Activated CD8-positive, alpha-beta memory T cell treated with anti-CD3 and anti-CD28 coated beads, Interleukin-2, amount 50 U/mL, for 48 hours (primary cell): ENCODE measurements around the gene LMO3.

Source experiments
- DNase-seq: peaks from one replicate; pipeline ENCODE4 v3.0.0-alpha.2; 2020

The LMO3 gene

GRCh38 chr12:16599081-16599480 lies 6.9 kb downstream of the LMO3 start:
- no peak for DNase-seq

GRCh38 chr12:16594797-16595196 lies 11.2 kb downstream of the LMO3 start:
- no peak for DNase-seq

- DNase-seq = no peak
These were observed 12.4 kb downstream of the LMO3 start for GRCh38 chr12:16593546-16593945.

DNA sequence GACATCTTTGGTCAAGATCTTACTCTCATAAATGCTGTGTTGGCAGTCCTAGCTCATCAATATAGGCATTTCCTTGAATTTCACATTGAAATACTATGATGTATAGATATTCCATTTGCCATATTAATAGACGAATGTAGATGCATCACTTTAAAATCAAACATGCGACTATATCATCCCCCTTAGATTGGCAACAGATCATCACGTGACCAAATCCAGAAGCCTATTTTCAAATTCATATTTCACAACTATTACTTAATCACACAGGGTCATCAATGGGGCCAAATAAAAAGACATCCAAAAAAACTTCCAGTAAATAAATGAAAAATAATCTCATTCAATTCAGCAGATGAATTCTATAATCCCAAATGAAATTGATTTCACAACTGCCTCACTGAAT lies 15.3 kb downstream of the LMO3 start:
- DNase-seq = no peak

- no peak for DNase-seq
These were observed 17.1 kb downstream of the LMO3 start for GRCh38 chr12:16588812-16589211.

GRCh38 chr12:16587514-16587913 lies 18.4 kb downstream of the LMO3 start:
- no peak for DNase-seq

DNA sequence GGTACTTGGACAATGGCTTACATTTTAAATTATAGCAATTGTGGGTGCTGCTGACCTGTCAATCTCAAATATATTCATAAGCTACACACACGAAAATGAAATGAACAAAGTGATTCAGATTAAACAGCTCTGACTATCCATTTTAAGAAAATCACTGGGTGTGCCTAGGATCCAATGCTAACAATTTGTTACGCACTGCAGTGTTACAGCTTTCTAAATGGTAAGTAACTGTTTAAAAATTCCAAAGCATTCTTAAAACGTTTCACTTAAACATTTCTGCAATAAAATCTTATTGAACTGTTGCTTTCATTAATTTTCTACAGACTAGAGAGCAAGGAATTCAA lies 18.9 kb downstream of the LMO3 start:
- DNase-seq = no peak

DNA sequence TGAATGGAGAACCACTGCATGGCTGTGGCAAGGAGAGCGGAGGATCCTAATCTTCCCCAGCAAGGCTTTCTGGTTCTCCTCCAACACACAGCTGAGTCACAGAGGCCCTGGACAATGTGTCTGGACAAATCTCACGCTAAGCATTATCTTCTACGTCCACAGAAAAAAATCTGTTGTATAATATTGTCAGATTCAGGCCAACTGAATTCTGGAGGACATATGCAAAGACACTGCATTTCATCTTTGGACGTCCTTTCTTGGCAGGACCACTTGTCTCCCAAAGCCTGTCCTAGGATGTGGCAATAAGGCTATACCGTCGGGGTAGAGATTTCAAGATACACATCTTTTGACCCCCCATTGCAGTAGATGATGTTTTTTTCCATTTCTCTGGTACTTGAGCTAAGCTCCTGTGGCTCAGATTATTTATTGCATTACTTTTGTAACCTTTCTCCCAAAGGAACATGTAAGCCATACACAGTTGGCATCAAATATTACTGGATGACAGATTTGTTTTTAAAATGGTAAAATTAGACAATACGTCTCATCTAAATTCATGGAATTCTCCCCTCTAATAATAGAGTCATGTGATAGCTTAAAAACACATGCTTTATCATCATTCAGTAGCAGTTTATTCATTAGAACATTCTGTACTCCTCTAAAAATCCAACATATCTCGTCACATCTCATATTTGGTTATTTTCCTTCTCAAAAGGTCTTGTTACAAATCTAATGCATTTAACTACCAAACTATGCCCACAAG lies 19.4 kb downstream of the LMO3 start:
- no peak for DNase-seq

- no peak for DNase-seq
These were observed 20.2 kb downstream of the LMO3 start for GRCh38 chr12:16585781-16586180.

GRCh38 chr12:16583969-16584745 lies 21.8 kb downstream of the LMO3 start:
- no peak for DNase-seq

DNA sequence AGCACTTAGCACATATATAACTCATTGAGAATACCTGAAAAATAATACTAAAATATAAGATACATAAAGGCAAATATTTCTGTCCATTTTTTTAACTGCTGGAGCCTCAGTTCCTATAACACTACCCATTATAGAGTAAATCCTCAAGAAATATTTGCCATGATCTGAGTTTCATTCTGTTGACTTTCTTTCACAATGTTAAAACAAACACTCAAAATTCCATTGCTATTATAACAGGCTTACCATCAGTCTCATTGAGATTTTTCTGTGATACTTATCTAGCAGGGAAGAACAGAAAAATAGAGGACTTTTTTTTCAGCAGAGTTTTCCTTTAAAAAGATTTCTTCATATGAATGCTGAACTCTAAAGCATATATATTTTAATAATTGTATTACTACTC lies 24.5 kb downstream of the LMO3 start:
- no peak for DNase-seq

- no peak for DNase-seq
These were observed 26.9 kb downstream of the LMO3 start for GRCh38 chr12:16579041-16579440.

GRCh38 chr12:16573398-16574077 lies 32.4 kb downstream of the LMO3 start:
- no peak for DNase-seq

DNA sequence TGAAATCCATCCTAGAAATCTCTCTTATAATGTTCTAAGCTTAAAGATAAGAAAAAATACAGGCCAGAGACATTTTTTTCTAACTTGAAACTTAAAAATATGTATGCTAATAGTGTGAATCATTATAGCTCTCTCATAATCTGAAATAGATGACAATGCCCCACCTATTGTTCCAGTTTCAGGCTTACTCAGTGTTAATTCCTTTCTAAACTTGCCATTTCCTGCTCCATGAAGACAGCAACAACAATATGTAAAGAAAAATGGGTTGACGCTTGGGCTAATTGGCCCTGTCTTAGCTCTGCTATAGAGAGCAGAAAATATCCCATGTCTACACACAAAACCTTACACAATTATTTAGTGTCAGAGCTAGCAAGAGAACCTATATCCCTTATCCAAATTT lies 37.1 kb downstream of the LMO3 start:
- DNase-seq = no peak

DNA sequence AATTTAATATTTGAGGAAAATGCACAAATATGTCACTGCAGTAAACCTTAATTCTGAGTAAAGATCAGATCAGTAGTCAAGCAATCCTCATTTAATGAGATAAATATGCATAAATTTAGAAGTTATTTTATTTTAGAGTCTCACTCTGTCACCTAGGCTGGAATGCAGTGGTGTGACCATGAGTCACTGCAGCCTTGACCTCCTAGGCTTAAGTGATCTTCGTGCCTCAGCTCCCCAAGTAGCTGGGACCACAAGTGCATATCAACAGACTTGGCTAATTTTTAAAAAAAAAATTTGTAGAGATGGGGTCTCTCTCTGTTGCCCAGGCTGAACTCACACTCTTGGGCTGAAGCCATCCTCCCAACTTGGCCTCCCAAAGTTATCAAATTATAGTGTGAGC lies 41.3 kb downstream of the LMO3 start:
- DNase-seq = no peak

DNA sequence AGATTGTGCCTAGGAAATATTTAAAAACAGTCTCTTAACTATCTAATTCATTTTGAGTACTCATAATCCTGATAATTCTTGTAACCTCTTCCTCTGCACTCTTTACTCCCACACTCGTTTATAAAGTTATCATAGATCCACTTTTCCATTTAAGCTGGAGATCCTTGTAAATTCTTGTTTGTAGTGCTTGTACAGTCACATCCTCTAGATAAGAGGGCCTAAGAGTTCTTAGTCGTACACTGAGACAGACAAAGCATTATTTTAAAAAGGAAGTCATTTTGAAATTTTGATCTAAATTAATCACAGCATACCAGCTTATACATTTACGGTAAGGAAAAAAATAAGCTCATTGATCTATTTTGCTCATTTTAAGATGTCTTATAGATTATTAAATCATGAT lies 42.5 kb downstream of the LMO3 start:
- DNase-seq = no peak

GRCh38 chr12:16562921-16563320 lies 43.0 kb downstream of the LMO3 start:
- DNase-seq = no peak

GRCh38 chr12:16562435-16562834 lies 43.5 kb downstream of the LMO3 start:
- DNase-seq = no peak

GRCh38 chr12:16560273-16560672 lies 45.7 kb downstream of the LMO3 start:
- DNase-seq = no peak

GRCh38 chr12:16555630-16556029 lies 50.3 kb downstream of the LMO3 start:
- no peak for DNase-seq

DNA sequence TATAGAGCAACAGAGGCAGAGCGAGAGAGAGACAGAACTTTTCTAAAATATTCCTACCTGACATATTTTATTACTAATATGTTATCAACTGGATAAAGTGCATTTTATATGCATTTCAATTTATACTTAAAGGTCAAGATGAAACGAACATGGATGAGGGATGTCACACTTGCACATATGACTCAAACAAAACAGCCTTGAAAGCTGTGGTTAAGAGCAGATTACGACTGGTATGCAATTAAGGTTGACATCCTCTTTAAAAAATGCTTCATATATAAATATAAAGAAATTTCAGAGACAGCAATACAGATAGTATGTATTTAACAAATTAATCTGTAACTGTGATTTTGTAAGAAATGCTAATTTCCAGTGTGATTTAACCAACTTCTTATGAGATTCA lies 52.5 kb downstream of the LMO3 start:
- DNase-seq = no peak

DNA sequence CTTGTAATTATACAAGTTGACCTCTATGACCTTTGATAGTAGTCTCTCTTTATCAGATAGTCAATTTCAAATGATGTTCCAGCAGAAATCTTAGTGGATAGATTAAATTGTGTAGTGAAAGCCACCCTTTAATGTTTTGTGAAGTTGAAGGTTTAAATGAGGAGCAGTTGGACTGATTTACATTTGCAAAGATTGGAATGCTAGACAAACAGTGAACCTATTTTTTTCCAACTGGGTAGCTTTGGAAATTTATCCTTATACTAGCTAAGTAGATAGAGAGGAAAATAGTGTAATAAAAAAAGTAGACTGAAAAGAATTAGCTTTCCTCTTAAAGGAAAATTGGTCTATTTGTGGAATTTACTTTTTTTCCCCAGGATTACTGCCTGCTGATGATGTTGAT lies 53.7 kb downstream of the LMO3 start:
- no peak for DNase-seq

- DNase-seq = no peak
These were observed 60.1 kb downstream of the LMO3 start for GRCh38 chr12:16545836-16546235.

DNA sequence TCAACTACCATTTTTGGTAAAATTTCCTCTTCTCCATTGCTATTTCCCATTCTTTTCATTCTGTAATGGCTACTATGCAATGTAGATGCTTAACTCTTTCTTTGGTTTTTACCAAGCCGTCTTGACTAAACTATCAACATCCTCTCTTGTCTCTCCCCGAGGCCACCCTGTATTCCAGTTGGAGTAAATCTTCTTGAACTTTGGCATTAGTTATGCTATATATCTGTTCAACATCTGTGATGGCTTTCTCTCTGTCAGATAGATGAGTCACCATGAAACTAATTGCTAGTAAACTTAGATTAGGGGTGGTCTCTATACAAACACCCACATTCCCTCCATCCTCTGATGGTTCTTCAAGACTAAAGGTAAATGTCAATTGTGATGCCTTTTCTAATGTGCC lies 63.4 kb downstream of the LMO3 start:
- DNase-seq = no peak
